ENCODE data around the gene MYO9A. TPM values are rescaled to one million over a fixed set of nuclear protein-coding genes. Genes with fewer than 3 reads are reported as not detected.

The MYO9A gene
- total RNA-seq, 1 donor from 2014 or later, result 38.5 TPM

DNA sequence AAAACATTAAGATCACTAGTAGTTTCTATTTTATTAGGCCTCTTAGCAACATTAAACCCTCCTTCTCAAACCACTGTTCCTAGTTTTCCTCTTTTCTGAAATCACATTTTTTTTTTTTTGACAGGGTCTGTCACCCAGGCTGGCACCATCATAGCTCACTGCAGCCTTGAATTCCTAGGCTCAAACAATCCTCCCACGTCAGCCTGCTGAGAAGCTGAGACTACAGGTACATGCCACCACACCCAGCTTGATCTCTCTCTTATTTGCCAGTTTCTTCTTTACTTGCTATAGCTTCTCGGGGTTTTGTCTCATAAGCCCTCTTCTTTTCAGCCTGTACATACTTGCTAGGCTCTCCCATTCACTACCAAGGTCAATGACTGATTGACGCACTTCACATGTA lies 28.3 kb upstream of the MYO9A start:
- H3K4me1 ChIP-seq, result no peaks in the 10 kb centered on the region
- Mint-ChIP-seq H3K4me3 (no peak overlapping the region), H3K27ac (no peak overlapping the region), H3K27me3 (ENCODE audit: insufficient read depth, low read depth) (peaks cover 2% of the 10 kb centered on the region), H3K36me3 (no peaks in the 10 kb centered on the region), H3K9me3 (no peaks in the 10 kb centered on the region), H3K4me1 (no peaks in the 10 kb centered on the region)
- no peak for TF ChIP-seq EZH2phosphoT487 (IDR thresholded peaks at IDR 0.05)
- no peak for TF ChIP-seq EZH2 (IDR thresholded peaks at IDR 0.05)
- TF ChIP-seq, protein P1, sequence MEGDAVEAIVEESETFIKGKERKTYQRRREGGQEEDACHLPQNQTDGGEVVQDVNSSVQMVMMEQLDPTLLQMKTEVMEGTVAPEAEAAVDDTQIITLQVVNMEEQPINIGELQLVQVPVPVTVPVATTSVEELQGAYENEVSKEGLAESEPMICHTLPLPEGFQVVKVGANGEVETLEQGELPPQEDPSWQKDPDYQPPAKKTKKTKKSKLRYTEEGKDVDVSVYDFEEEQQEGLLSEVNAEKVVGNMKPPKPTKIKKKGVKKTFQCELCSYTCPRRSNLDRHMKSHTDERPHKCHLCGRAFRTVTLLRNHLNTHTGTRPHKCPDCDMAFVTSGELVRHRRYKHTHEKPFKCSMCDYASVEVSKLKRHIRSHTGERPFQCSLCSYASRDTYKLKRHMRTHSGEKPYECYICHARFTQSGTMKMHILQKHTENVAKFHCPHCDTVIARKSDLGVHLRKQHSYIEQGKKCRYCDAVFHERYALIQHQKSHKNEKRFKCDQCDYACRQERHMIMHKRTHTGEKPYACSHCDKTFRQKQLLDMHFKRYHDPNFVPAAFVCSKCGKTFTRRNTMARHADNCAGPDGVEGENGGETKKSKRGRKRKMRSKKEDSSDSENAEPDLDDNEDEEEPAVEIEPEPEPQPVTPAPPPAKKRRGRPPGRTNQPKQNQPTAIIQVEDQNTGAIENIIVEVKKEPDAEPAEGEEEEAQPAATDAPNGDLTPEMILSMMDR (IDR thresholded peaks at IDR 0.05), result no peak
- H4K20me1 ChIP-seq (ENCODE audit: low read depth), result no peaks in the 10 kb centered on the region
- no peak overlapping the region for H3K27ac ChIP-seq
- H3K9ac ChIP-seq, result no peak overlapping the region
- H3K4me3 ChIP-seq, result no peak overlapping the region
- no peaks in the 10 kb centered on the region for H3K36me3 ChIP-seq
- H2AFZ ChIP-seq (replicated peaks), result no peak overlapping the region
- H3K4me2 ChIP-seq, result no peak overlapping the region
- H3F3A ChIP-seq (ENCODE audit: low read depth), result no peaks in the 10 kb centered on the region
- DNase-seq (ENCODE audit: low spot score), result no peak
- H3K27me3 ChIP-seq, result no peaks in the 10 kb centered on the region
- no peaks in the 10 kb centered on the region for H3K79me2 ChIP-seq (ENCODE audit: low read depth)
- no peaks in the 10 kb centered on the region for H3K9me3 ChIP-seq (ENCODE audit: low read depth)

DNA sequence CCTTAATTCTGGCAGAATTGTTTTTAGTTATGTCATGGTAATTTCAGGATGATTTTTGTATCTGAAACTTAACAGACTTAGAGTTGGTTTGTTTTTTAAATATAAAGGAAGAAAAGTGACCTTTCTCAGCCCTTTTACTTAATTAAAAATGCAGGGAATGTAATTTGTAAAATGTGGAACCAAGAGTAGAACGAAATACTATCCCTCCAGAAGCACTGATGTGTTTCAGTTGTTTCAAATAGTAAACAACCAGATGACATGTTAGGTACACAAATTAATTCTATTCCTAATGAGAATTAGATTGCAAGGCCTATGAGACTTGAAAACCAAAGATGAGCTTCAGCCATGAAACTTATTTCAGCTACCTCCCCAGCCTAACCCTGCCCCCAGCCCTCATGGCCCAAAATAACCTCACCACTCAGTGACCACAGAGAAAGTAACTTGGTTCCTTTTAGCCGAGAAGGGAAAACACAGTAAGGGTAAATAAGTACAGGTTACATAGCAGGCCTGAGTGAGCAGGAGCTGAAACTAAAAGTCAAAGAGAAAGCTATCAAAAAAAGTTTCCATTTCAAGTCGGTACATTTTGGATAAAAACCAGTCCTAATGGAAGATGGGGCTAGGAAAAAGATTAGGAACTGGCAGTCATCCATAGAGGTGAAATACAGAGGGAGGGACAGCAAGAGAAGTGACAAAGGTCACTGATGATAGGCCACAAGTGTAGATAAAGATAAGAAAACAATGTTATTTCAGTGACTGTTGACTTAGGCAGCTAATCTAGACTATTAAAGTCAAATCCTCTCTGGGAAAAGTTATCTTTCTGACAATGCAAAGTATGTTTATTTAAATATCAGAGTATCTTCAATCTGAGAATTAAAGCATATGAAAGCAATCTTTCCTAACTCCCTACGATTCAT lies 23.5 kb upstream of the MYO9A start:
- DNase-seq (ENCODE audit: low spot score), result no peak
- Mint-ChIP-seq H3K4me3 (no peak overlapping the region), H3K27ac (no peak overlapping the region), H3K27me3 (ENCODE audit: insufficient read depth, low read depth) (peaks cover 2% of the 10 kb centered on the region), H3K9me3 (no peaks in the 10 kb centered on the region), H3K4me1 (no peaks in the 10 kb centered on the region), H3K36me3 (peaks cover 3% of the 10 kb centered on the region)
- Histone ChIP-seq H3K27ac (no peak overlapping the region), H3K9ac (no peak overlapping the region), H3K36me3 (no peaks in the 10 kb centered on the region), H2AFZ (replicated peaks) (no peak overlapping the region), H4K20me1 (ENCODE audit: low read depth) (no peaks in the 10 kb centered on the region), H3K4me3 (no peak overlapping the region), H3K4me2 (no peak overlapping the region), H3K4me1 (no peaks in the 10 kb centered on the region), H3K27me3 (no peaks in the 10 kb centered on the region), H3F3A (ENCODE audit: low read depth) (no peaks in the 10 kb centered on the region), H3K79me2 (ENCODE audit: low read depth) (no peaks in the 10 kb centered on the region), H3K9me3 (ENCODE audit: low read depth) (no peaks in the 10 kb centered on the region)
- TF ChIP-seq, protein P1 (IDR thresholded peaks at IDR 0.05), result no peak
- TF ChIP-seq EZH2 (IDR thresholded peaks at IDR 0.05) (no peak), EZH2phosphoT487 (IDR thresholded peaks at IDR 0.05) (no peak)

GRCh38 chr15:72140088-72140487 lies 22.1 kb upstream of the MYO9A start:
- TF ChIP-seq, protein P1 (IDR thresholded peaks at IDR 0.05), result no peak
- TF ChIP-seq EZH2 (IDR thresholded peaks at IDR 0.05) (no peak), EZH2phosphoT487 (IDR thresholded peaks at IDR 0.05) (no peak)
- Mint-ChIP-seq H3K36me3 (peaks cover 3% of the 10 kb centered on the region), H3K9me3 (no peaks in the 10 kb centered on the region), H3K27me3 (ENCODE audit: insufficient read depth, low read depth) (no peaks in the 10 kb centered on the region), H3K27ac (no peak overlapping the region), H3K4me1 (no peaks in the 10 kb centered on the region), H3K4me3 (no peak overlapping the region)
- Histone ChIP-seq H3K27ac (no peak overlapping the region), H3K4me3 (no peak overlapping the region), H2AFZ (replicated peaks) (no peak overlapping the region), H3K27me3 (no peaks in the 10 kb centered on the region), H3K79me2 (ENCODE audit: low read depth) (no peaks in the 10 kb centered on the region), H3K9ac (no peak overlapping the region), H4K20me1 (ENCODE audit: low read depth) (no peaks in the 10 kb centered on the region), H3K4me2 (no peak overlapping the region), H3K9me3 (ENCODE audit: low read depth) (no peaks in the 10 kb centered on the region), H3K4me1 (no peaks in the 10 kb centered on the region), H3F3A (ENCODE audit: low read depth) (no peaks in the 10 kb centered on the region), H3K36me3 (no peaks in the 10 kb centered on the region)
- DNase-seq (ENCODE audit: low spot score), result no peak

Measured in neural progenitor cell (in vitro differentiated cells).